Body of pancreas (tissue), 4 donors: Measurements from ENCODE around the gene HAUS1.

Experiments
- POLR2A ChIP-seq, 3 donors: fragments of 450-650 bp; IDR thresholded peaks; one replicate each; pipeline ENCODE4 v1.6.1; 2016; ENCODE audit warnings: antibody characterized with exemption in 3 of 3, mild to moderate bottlenecking in 2 of 3
- TF ChIP-seq, protein P1 (sequence below), 7 experiments: fragments of 450-650 bp in 4 of 7; fragments of 200-600 bp in 3 of 7; sonication (generic) in 3 of 7; IDR thresholded peaks; one replicate each; pipeline ENCODE4 v1.5.1; 2016 to 2019; ENCODE audit warnings: antibody characterized with exemption in 7 of 7

GRCh38 chr18:46158499-46158898 is 54.3 kb downstream of the HAUS1 start:
- TF ChIP-seq, protein P1, sequence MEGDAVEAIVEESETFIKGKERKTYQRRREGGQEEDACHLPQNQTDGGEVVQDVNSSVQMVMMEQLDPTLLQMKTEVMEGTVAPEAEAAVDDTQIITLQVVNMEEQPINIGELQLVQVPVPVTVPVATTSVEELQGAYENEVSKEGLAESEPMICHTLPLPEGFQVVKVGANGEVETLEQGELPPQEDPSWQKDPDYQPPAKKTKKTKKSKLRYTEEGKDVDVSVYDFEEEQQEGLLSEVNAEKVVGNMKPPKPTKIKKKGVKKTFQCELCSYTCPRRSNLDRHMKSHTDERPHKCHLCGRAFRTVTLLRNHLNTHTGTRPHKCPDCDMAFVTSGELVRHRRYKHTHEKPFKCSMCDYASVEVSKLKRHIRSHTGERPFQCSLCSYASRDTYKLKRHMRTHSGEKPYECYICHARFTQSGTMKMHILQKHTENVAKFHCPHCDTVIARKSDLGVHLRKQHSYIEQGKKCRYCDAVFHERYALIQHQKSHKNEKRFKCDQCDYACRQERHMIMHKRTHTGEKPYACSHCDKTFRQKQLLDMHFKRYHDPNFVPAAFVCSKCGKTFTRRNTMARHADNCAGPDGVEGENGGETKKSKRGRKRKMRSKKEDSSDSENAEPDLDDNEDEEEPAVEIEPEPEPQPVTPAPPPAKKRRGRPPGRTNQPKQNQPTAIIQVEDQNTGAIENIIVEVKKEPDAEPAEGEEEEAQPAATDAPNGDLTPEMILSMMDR (IDR thresholded peaks at IDR 0.05) = no peak
- no peak for TF ChIP-seq POLR2A (IDR thresholded peaks at IDR 0.05)
